GM23338 (cell line): Measurements from ENCODE around the gene TMEM39A. TPM values are rescaled to one million over a fixed set of nuclear protein-coding genes. Genes with fewer than 3 reads are reported as not detected.

ENCODE experiments used
- ATAC-seq: fragments of 200-7000 bp; cut with Tn5 transposase; 3 replicates; pipeline ENCODE4 v1.9.1; 2020
- DNase-seq: peaks from one replicate; pipeline ENCODE4 v3.0.0-alpha.2; 2015; ENCODE audit warnings: low spot score
- H2AFZ ChIP-seq: fragments of 200-600 bp; sonication (generic); 2 replicates; pipeline ENCODE4 v1.8.0; 2016; ENCODE audit warnings: antibody characterized with exemption, mild to moderate bottlenecking, moderate library complexity
- H3F3A ChIP-seq: fragments of 200-600 bp; sonication (generic); replicated peaks from 2 replicates; pipeline ENCODE4 v1.8.0; 2017; ENCODE audit warnings: antibody characterized with exemption, mixed run types, low read depth
- H3K27ac ChIP-seq: fragments of 200-600 bp; sonication (generic); 2 replicates; pipeline ENCODE4 v1.6.1; 2016; ENCODE audit warnings: low read depth
- H3K27me3 ChIP-seq: fragments of 200-600 bp; sonication (generic); 2 replicates; pipeline ENCODE4 v1.8.0; 2016; ENCODE audit warnings: mild to moderate bottlenecking, mixed run types, moderate library complexity; ENCODE audit not compliant: insufficient read depth
- H3K36me3 ChIP-seq: fragments of 200-600 bp; sonication (generic); 2 replicates; pipeline ENCODE4 v1.8.0; 2016; ENCODE audit warnings: mild to moderate bottlenecking; ENCODE audit not compliant: insufficient read depth
- H3K4me1 ChIP-seq: fragments of 200-600 bp; sonication (generic); 2 replicates; pipeline ENCODE4 v1.8.0; 2016; ENCODE audit warnings: mild to moderate bottlenecking, moderate library complexity; ENCODE audit not compliant: insufficient read depth
- H3K4me2 ChIP-seq: fragments of 200-600 bp; sonication (generic); 2 replicates; pipeline ENCODE4 v1.7.1; 2017; ENCODE audit warnings: mixed run types
- H3K4me3 ChIP-seq: fragments of 200-600 bp; sonication (generic); 2 replicates; pipeline ENCODE4 v1.6.1; 2016; ENCODE audit warnings: mixed run types
- H3K79me2 ChIP-seq: fragments of 200-600 bp; sonication (generic); replicated peaks from 2 replicates; pipeline ENCODE4 v1.8.0; 2017; ENCODE audit warnings: mild to moderate bottlenecking; ENCODE audit not compliant: insufficient read depth
- H3K9me2 ChIP-seq: fragments of 200-600 bp; sonication (generic); 2 replicates; pipeline ENCODE4 v1.8.0; 2017; ENCODE audit not compliant: insufficient read depth
- H4K20me1 ChIP-seq: fragments of 200-600 bp; sonication (generic); replicated peaks from 2 replicates; pipeline ENCODE4 v1.8.0; 2017; ENCODE audit warnings: mild to moderate bottlenecking; ENCODE audit not compliant: insufficient read depth
- H3K27ac Mint-ChIP-seq: 2 replicates; pipeline ENCODE4 v1.8.0; 2020; ENCODE audit warnings: inconsistent platforms, mild to moderate bottlenecking, moderate library complexity, mixed read lengths
- H3K27me3 Mint-ChIP-seq: 3 replicates; pipeline ENCODE4 v1.8.0; 2022; ENCODE audit warnings: low read depth, mild to moderate bottlenecking, moderate library complexity, mixed read lengths, inconsistent platforms; ENCODE audit not compliant: insufficient read depth, poor library complexity
- H3K36me3 Mint-ChIP-seq: 3 replicates; pipeline ENCODE4 v1.8.0; 2021; ENCODE audit warnings: low read depth, mild to moderate bottlenecking, inconsistent platforms, moderate library complexity, mixed read lengths
- H3K4me1 Mint-ChIP-seq: 3 replicates; pipeline ENCODE4 v1.8.0; 2020; ENCODE audit warnings: mild to moderate bottlenecking, inconsistent platforms, mixed read lengths
- H3K4me3 Mint-ChIP-seq: 3 replicates; pipeline ENCODE4 v1.8.0; 2021; ENCODE audit warnings: moderate library complexity, mild to moderate bottlenecking, inconsistent platforms, mixed read lengths
- H3K9me3 Mint-ChIP-seq: 3 replicates; pipeline ENCODE4 v1.8.0; 2020; ENCODE audit warnings: moderate library complexity, mild to moderate bottlenecking, inconsistent platforms, mixed read lengths
- CREB1 ChIP-seq: fragments of 250-450 bp; sonication (Bioruptor Pico); IDR thresholded peaks from 2 replicates; pipeline ENCODE4 v1.5.0; 2020; ENCODE audit warnings: low read depth, mild to moderate bottlenecking, moderate library complexity
- CTCF ChIP-seq, 2 experiments: fragments of 200-600 bp in 1 of 2; sonication (generic) in 1 of 2; conservative IDR thresholded peaks; 2 replicates each; pipeline versions ENCODE4 v1.5.1 to v1.6.1; 2016 to 2017; ENCODE audit warnings: antibody characterized with exemption in 2 of 2, low read depth in 2 of 2, mild to moderate bottlenecking in 2 of 2, moderate library complexity in 1 of 2
- ETS1 ChIP-seq: IDR thresholded peaks from 2 replicates; pipeline ENCODE4 v1.6.1; 2016; ENCODE audit warnings: antibody characterized with exemption
- EZH2 ChIP-seq: fragments of 200-600 bp; sonication (generic); IDR thresholded peaks from one replicate; pipeline ENCODE4 v1.8.0; 2017; ENCODE audit warnings: antibody characterized with exemption, mild to moderate bottlenecking, low read depth; ENCODE audit not compliant: unreplicated experiment
- EZH2phosphoT487 ChIP-seq: fragments of 200-600 bp; sonication (generic); IDR thresholded peaks from one replicate; pipeline ENCODE4 v1.8.1; 2018; ENCODE audit warnings: antibody characterized with exemption; ENCODE audit not compliant: unreplicated experiment
- NANOG ChIP-seq: IDR thresholded peaks from 2 replicates; pipeline ENCODE4 v1.6.1; 2016; ENCODE audit warnings: antibody characterized with exemption, borderline replicate concordance
- POLR2AphosphoS5 ChIP-seq: IDR thresholded peaks from 2 replicates; pipeline ENCODE4 v1.6.1; 2016; ENCODE audit warnings: antibody characterized with exemption, low read depth
- REST ChIP-seq: IDR thresholded peaks from one replicate; pipeline ENCODE4 v1.6.1; 2018; ENCODE audit warnings: antibody characterized with exemption; ENCODE audit not compliant: unreplicated experiment
- STAT1 ChIP-seq: IDR thresholded peaks from one replicate; pipeline ENCODE4 v1.6.1; 2016; ENCODE audit warnings: antibody characterized with exemption; ENCODE audit not compliant: unreplicated experiment
- ZNF114 ChIP-seq: fragments of 250-450 bp; sonication (Bioruptor Pico); IDR thresholded peaks from 2 replicates; pipeline ENCODE4 v1.5.0; 2020; ENCODE audit warnings: mild to moderate bottlenecking, moderate library complexity
- ZNF462 ChIP-seq: fragments of 250-450 bp; sonication (Bioruptor Pico); IDR thresholded peaks from 2 replicates; pipeline ENCODE4 v1.5.0; 2020; ENCODE audit warnings: mild to moderate bottlenecking, moderate library complexity
- polyA plus RNA-seq: library from polyadenylated mRNA; unstranded; fragments of >200 nt; fragmentation: Nextera tagmentation; extraction: Ambion mirVana; gene quantifications from 2 replicates; pipeline ENCODE4 v1.2.1, GENCODE V29; 2016
- total RNA-seq: library from RNA; depleted of rRNA; stranded (reverse); fragments of >200 nt; shearing (Covaris generic); gene quantifications from 2 replicates; pipeline ENCODE4 v1.2.3, GENCODE V29; 2014

TMEM39A gene
- total and polyA plus RNA-seq, 2 experiments from 2014 or later: 12.9 to 51.6 TPM

- TF ChIP-seq ZNF462 (CRISPR knock-in tag): no peak
- TF ChIP-seq NANOG: no peak
- no peak for TF ChIP-seq ETS1
Measured at GRCh38 chr3:119417771-119418512, 45.5 kb downstream of the TMEM39A start (continued).

GRCh38 chr3:119416873-119417272 lies 46.5 kb downstream of the TMEM39A start:
- ATAC-seq (no peak), DNase-seq (no peak)
- no peaks in the 10 kb centered on the region for H3K27me3 ChIP-seq
- H3K4me3 ChIP-seq: no peak overlapping the region
- no peaks in the 10 kb centered on the region; the same call in 2 of the 3 replicates for H3K4me1 Mint-ChIP-seq
- H3K36me3 ChIP-seq: no peaks in the 10 kb centered on the region
- H3K79me2 ChIP-seq: no peaks in the 10 kb centered on the region
- H3K9me3 Mint-ChIP-seq: no peaks in the 10 kb centered on the region
- H3K27me3 Mint-ChIP-seq: peaks cover 1% of the 10 kb centered on the region
- H3K27ac ChIP-seq: no peak overlapping the region
- no peak overlapping the region for H2AFZ ChIP-seq
- H3K9me2 ChIP-seq: no peaks in the 10 kb centered on the region
- no peak overlapping the region for H3K4me2 ChIP-seq
- H3K4me1 ChIP-seq: no peaks in the 10 kb centered on the region
- H3K4me3 Mint-ChIP-seq: no peak overlapping the region
- H3F3A ChIP-seq: no peaks in the 10 kb centered on the region
- no peaks in the 10 kb centered on the region for H4K20me1 ChIP-seq
- H3K27ac Mint-ChIP-seq: no peak overlapping the region
- H3K36me3 Mint-ChIP-seq: peaks cover 3% of the 10 kb centered on the region; the same call in 2 of the 3 replicates
- TF ChIP-seq CTCF (conservative IDR thresholded peaks at IDR 0.05; ENCODE audit: low read depth in 2 of 2) (no peak), CREB1 (CRISPR knock-in tag) (no peak), EZH2 (no peak), NANOG (no peak), REST (no peak), POLR2AphosphoS5 (no peak), STAT1 (no peak), ZNF114 (no peak), EZH2phosphoT487 (no peak)
